ENCODE results near the gene CASKIN2. TPM values are rescaled to one million over a fixed set of nuclear protein-coding genes. Genes with fewer than 3 reads are reported as not detected.

CASKIN2 gene
- total RNA-seq, 2 donors from 2014 or later: 37.7 to 60.2 TPM

DNA sequence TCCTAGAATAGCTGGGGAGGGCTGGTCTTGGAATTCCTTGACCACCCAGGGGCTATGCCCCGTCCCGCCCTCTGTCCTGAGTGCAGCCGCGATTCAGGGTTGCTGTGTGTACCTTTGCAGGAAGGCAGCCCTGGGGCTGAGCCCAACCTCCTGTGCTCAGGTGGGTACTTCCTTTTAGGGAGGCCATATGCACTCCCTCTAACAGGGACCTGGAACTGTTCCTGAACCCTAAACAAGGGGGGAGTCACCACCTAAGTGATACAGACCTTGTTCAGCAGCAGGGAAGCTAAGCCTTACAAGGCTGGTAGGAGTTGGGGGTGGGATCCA, 34.8 kb upstream of the CASKIN2 start:
- ATAC-seq (no peak), DNase-seq (no peak)
- intact Hi-C loops (cut with DNase I): no loop called here

DNA sequence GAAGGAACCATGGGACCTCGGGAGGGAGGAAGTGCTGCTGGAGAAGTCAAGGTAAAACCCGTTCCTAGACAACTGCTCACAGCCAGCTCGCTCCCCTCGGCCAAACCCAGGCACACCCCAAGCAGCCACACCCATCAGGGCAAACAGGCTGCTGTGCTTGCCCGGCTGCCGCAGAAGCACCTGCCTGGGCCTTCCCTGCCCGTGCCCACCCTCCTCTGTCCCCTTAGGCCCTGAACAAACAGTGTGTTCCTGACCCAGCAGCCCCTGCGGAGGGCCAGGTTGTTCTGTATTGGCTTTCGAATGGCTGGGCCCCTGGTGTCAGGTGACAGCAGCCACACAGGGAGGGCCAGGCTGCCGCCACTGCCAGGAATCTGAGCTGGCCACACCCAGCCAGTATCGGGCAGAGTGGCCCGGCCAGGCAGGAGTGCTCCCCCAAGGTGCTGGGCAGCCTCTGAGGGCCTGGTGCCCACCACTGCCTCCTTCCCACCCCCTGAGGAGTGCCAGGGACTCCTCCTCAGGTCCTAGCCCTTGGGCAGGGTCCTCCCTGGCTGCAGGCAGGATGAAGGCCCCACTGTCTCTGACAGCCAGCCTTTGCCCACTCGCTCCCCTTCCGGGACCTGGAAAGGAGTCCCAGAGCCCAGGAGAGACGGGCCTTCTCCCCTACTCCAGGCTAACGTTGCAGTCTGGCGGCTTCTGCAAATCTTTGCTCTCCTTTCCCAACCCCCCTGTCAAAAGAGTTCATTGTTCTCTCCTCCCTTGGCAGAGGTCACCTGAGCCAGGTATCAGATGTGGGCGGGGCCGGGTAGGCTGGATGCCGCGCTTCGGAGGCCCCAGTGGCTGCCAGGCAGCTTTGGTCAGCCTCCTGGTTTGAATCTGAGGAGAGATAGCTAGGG, 34.2 kb upstream of the CASKIN2 start:
- ATAC-seq (peak; percentile 65 to 69), DNase-seq (no peak)
- intact Hi-C loops (cut with DNase I): no loop called here

DNA sequence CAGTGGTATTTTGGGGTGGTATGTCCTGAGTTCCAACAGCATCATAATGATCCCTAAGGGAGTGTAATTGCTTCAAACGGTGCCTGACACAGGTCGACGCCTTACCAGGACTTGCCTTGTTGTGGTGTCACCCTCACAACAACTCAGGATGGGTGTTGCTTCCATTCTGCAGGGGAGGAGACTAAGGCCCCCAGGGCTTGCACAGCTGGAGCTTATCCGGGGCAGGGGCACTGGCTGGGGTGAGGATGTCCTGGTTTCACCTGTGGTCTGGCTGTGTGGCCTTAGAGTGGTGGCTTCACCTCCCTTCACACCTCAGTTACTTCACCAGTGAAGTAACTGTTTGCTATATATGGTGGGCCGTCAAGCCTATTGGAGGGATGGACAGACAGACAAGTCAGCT, 33.5 kb upstream of the CASKIN2 start:
- DNase-seq (no peak), ATAC-seq (no peak)
- intact Hi-C loops (cut with DNase I): no loop called here

DNA sequence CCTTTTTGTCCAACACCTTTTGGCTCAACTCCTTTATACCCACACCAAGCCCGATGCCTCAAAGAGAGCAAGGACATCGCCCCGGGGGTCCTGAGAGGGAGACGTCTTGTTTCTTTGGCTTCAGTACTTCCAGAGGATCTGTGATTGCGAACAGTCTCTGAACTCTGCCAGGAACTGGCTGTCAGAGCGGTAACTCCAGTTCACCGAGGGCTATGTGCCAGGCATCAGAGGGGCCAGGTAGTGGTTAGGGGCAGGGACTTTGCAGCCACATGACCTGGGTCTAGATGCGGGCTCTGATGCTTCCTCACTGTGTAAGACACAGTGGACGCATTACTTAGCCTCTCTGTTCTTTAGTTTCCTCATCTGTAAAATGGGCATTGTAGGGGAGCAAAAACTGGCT, 31.8 kb upstream of the CASKIN2 start:
- intact Hi-C loops (cut with DNase I): no loop called here
- no peak for DNase-seq
- no peak for ATAC-seq

DNA sequence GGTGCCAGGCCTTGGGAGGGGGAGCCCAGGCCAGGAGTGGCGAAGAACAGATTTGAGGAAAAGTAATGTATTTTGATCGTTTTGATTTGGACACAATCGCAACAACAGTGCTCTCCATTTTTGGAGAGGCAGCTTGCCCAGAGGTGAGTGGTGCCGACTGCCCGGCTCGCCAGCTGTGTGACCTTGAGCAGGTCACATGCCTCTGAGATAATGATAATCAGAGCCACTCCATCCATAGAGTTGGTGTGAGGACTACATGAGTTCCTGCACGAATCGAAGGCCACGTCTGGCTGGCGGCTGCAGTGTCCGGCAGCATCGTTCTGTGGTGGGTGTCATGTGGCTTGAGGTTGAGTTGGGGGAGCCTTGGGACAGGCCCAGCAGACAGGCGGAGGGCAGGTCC, 30.8 kb upstream of the CASKIN2 start:
- intact Hi-C loops (cut with DNase I): no loop called here
- ATAC-seq (no peak), DNase-seq (no peak)

DNA sequence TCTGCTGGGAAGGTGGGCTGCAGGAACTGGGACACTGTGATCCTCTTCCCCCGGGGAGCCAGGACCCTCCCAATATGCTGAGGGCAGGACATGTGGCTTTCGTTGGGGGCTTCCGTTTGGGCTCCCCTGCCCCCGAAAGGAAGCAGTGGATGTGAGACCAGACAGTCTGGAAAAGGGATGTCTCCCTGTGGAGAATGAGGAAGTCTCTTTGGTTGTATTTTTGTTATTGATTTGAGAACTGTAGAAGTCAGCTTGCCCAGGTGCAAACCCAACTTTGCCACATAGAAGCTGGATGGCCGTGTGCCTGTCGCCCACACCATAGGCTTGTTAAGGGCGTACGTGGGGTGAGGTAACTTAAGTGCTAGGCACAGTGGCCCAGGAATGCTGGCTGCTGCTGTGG, 28.9 kb upstream of the CASKIN2 start:
- DNase-seq (no peak), ATAC-seq (no peak)
- intact Hi-C loops (cut with DNase I): no loop called here

DNA sequence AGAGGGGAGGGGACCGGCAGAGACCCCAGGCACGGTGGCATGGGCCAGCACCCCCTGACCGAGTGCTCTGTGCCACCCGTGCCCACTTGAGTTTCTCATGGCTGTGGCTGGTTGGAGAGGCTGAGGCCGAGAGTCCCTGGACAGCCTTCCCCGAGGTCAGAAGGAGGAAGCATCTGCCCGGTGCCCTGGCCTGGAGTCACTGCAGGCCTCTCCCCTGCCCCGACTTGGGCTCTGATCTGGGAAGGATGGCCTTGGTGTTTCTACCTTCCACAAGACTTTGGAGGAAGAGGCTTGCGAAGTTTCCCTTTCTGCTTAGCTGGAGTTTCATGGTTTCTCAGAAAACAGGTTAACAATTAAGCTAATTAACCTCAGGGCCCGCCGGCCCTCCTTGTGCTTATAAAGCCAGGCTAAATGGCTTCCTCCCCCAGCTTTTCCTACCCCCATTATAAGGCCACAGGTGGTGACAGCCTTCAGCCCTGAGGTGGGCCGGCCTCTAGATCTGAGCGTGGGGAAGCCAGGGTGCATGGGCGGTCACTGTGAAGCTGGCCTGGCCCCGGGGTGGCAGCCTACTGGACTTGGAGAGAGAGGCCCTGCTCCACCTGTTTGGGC, 27.5 kb upstream of the CASKIN2 start:
- DNase-seq (no peak), ATAC-seq (no peak)
- intact Hi-C loops (cut with DNase I): no loop called here

DNA sequence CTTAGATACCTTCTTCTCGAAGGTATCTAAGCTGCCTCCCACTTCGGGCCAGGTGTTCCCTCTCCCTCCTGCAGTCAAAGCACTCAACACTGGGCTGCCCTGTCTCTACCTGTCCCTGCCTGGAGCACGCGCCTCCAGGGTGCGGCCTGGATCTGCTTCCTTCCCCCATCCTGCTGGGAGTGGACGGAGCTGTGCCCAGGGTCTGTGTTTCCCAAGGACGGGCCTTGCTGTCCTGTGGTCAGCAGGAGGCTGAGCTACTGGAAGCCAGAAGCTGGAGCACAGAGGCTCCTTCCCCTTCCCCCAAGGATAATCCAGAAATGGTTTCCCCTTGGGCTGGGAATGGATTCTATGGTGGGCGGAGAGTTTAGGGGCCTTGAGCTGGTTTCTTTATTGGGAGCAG, 26.9 kb upstream of the CASKIN2 start:
- DNase-seq: no peak
- no peak for ATAC-seq
- intact Hi-C loops (cut with DNase I): no loop called here

DNA sequence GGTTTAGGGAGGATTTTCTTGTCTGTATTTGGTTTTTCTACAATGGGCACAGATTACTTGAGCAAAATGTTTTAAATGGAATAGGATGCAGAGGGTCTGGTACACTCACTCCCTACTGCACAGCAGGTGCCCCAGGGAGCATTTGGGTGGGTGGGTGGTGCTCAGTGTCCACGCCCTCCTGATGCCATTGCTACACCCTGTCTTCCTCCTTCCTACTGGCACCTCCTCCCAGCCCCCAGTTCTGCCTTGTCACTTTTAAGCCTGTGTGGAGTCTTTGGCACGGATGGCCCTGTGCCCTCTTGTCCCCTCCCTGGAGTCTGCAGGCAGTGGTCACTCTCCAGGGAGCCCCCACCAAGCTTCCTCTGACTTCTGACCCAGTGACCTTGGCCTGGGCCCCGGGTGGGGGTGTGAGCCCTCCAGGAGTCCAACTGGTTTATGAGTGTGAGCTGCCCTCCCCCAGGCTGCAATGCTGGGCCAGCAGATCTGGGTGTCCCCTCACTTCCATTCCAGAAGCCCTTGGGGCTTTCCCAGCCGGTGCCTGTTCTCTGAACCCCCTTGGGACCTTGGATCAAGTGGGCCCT, 25.7 kb upstream of the CASKIN2 start:
- intact Hi-C loops (cut with DNase I): no loop called here
- ATAC-seq: no peak

DNA sequence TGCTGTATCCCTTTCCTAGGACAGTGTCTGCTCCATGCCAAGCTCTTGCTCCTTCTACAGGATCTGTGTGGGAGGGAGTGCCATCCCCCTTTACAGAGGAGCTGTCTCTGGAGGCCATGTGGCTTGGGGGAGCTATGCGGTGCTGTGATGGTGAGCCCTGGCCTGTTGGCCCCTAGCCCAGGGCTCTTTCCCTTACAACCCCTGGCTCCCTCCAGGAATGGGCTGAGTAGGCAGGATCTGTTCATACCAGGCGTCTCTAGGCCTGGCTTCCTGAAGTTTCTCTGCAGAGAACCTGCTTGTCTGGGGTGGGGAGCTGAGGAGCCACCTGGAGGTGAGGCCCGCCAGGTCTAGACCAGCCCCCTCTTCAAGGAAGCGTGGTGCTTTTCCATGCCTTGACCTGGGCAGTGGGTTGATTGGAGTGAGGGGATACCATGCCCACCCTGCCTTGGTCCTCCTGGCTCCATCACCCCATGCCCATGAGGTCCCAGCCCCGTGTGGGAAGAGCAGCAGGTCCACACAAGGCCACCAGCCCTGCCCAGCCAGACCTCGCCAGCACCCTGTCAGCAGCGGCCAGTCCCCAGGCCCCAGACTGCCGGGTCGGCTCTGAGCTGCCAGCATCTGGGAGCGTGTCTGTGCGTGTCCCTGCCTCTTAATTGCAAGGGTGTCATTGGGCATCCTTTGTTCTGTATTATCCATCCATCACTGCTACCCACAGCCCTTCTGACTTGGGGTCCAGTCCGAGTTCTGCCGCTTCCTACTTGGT, 24.8 kb upstream of the CASKIN2 start:
- peak; percentile 17 to 36 for ATAC-seq
- intact Hi-C loops (cut with DNase I): no loop called here
- DNase-seq: no peak

More for the DNA sequence above, 25.7 kb upstream of the CASKIN2 start:
- DNase-seq: no peak

DNA sequence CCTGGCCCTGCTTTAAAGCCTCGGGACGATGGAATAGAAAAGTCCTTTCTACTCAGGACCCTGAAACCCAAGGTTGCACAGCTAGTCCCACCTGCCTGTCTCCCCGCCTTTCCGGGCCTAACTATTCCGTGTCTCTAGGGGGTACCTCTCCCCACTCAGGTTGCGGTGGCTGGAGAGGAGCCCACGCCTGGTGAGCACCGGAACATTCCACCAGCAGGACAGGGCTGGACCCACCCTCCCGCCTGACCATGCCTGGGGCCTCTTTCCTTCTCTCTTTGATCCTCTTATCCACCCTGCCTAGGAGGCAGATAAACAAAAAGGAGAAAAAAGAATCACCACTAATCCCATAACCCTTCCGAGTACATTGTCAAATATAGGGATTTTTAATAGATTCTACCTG, 21.0 kb upstream of the CASKIN2 start:
- intact Hi-C loops (cut with DNase I): no loop called here
- no peak for DNase-seq
- ATAC-seq: no peak

DNA sequence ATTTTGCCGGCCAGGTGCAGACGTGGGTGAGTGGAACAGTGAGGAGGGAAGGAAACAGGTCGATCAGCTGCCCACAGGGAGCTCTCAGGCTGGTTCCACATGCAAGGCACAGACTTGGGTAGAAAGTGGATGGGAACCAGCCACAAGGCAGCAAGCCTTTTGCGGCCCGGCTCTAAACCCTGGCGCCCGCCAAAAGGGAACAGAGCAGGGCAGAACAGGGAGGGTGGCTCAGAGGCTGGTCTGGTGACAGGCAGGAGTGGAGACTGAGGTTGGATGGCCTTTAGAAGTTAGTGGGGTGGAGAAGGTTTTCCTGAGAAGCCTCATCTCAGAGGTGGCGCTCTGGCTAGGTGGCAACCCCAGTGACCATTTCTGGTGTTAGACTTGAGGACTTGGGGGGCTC, 20.5 kb upstream of the CASKIN2 start:
- intact Hi-C loops (cut with DNase I): no loop called here
- no peak for ATAC-seq

DNA sequence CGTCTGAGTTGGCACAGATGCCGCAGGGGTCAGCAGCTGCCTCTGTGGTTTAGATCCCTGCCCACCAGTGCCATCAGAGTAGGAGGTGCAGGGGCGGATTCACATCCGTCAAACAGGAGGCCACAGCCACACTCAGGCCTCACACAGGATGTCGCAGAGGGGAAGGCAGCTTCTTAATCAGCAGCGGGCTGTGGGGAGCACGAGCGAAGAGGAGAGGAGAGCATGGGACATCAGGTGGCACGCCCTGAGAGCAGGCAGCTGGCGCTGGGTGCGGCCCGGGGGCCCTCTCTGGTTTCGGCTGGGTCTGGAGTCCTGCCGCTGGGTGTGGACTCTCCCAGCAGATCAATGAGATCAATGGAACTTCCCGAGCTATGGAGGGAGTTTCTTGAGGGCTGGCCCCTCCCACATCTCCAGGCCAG, 19.8 kb upstream of the CASKIN2 start:
- DNase-seq: no peak
- intact Hi-C loops (cut with DNase I): no loop called here
- peak; percentile 16 to 41 for ATAC-seq

More for the DNA sequence above, 20.5 kb upstream of the CASKIN2 start:
- no peak for DNase-seq

DNA sequence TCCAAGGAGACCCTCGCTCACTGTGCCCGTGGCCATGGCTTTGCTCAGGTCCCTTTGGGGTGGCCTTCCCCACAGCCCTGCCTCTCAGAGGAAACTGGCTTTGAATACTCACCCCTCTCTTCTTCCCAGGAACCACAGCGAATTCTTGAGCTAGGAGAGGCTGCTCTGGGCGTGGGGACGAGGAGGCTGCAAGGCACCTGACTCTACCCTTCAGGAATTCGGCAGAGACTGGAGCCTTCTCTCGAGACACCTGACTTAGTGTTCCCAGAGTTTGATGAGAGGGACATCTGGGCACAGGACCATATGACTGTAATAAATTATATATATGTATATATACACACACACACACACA, 16.4 kb upstream of the CASKIN2 start:
- DNase-seq: no peak
- peak in 1 of 2 donors; percentile 25 for ATAC-seq
- intact Hi-C loops (cut with DNase I): no loop called here

DNA sequence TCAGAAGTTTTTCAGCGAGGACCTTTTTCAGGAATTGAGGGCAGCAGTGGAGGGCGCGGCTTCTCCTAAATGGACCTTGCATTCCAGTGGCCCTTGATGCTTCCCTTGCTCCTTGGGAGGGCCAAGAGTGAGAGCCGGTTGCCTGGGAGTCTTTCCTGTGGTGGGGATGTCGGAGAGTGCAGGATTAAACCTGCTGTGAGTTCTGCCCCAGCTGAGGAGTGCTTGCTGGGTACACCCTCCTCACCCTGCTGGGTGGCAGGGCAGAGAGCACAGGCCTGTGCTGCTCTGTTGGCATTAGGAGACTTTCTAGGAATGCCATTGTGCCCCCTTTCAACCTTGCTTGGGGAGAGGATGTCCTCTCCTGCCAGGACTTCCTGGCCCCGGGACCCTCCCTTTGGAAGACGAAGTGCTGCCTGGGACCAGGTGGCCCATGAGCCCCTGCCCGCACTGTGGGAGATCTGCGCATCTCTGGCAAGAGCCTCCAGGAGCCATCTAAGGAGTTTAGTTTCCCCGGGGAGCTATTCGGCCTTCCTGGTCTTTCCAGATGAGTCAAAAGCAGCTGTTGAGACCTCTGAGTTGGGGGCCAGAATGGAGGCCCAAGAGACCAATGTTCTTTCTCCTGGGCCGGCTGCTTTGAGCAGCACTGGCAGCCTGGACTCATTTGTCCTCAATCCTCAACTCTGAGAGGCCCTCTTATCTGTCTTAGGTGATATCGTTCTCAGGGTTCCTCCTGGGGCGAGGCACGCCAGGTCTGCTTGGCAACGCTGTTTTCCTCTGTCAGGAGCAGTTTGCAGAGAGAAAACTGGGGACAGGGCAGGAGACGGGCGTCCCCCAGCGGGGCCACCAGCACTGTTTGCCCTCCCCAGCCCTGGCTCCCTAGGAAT, 15.7 kb upstream of the CASKIN2 start:
- intact Hi-C loops (cut with DNase I): no loop called here
- DNase-seq: no peak
- ATAC-seq: no peak

DNA sequence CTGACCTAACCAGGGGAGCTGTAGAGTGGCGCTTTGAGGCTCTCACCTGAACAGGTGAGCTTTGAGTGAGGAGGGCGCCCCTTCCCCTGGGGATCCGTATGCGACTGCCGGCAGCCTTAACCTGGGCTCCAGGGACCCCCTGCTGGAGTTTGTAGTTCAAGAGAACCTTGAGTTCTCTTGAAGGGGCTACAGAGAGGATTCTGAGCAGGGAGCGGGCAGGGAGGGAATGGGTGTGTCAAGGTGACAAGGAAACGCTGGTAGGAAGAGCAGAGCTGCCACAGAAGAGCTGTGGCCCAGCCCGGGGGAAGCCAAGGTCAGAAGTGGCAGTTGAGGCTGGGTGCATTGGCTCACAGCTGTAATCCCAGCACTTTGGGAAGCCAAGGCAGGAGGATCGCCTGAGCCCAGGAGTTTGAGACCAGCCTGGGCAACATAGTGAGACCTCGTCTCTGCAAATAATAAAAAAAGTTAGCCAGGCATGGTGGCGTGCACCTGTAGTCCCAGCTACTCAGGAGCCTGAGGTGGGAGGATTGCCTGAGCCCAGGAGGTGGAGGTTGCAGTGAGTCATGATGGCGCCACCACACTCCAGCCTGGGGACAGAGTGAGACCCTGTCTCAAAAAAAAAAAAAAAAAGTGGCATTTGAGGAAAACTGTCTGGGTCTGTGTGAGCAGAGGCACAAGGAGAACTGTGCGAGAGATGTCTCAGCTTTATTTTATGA, 11.4 kb upstream of the CASKIN2 start:
- DNase-seq (no peak), ATAC-seq (no peak)
- intact Hi-C loops (cut with DNase I): loop anchor here in 1 of 2 donors (5.0 kb wide), 1 partner anchor 61 kb away; the partner anchor contains the start of gene MYO15B

DNA sequence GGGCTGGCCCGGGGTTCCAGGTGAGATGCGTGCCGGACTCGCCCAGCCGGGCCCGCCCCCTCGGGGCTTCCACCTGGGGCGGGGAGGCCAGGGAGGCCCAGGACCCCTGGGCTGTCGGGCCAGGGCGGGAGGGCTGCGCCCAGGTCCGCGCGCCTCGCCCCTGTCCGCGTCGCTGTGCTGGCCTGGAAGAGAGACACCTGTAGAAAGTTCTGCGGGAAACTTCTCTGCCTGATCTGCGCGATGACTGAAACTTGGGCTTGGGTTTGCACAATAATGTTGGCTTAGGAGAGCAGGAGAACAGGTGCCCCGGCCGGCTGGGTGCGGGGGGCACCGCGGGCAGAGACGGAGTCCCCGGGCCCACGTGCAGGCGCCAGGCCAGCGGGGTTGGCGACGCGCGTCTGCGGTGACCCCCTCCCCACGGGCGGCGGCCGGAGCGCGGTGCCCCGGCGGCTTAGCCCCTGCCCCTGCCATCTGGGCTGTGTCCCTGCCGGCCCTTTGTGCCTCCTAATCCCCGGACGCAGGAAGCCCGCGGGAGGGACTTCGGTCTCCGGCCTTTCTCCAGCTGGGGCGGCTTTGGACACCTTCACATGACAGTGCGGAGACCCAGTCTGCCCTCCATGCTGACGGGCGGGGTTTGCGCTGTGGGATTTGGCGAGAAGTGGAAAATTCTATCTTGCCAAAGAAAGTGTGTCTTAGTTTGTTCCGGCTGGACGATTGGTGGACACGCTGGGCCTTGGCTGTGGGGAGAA, 10.6 kb upstream of the CASKIN2 start:
- DNase-seq (no peak), ATAC-seq (peak; percentile 9 to 17)
- intact Hi-C loops (cut with DNase I): loop anchor here in 1 of 2 donors (5.0 kb wide), 1 partner anchor 61 kb away; the partner anchor contains the start of gene MYO15B

Measured in left cardiac atrium (tissue), 4 donors.